ENCODE data around the gene ACSL3. TPM values are rescaled to one million over a fixed set of nuclear protein-coding genes. Genes with fewer than 3 reads are reported as not detected.
"Not testable (repeated sequence)": the region's sequence is repeated elsewhere in the genome, so short reads cannot be mapped to it uniquely, and the experiment has no call there.

Gene ACSL3
- total RNA-seq, 8 experiments from 2014 or later = 55.0 to 253 (median 94.8) TPM

GRCh38 chr2:222909286-222909685 is 48.5 kb downstream of the ACSL3 start:
- WGBS, 10 experiments = 92 to 100% (median 100%) methylated on average over 1 to 3 of the region's 3 CpGs; no CpG with 5 or more reads in 3 of the 10 experiments
- no peak for ATAC-seq (replicated peaks in 6 of 8)
- Histone ChIP-seq H3K27ac (no peak overlapping the region), H3K4me3 (no peak overlapping the region), H3K4me1 (replicated peaks in 1 of 2) (no peaks in the 10 kb centered on the region)
- in situ Hi-C loops (cut with MboI; ENCODE audit: low pct_unique_long_range_greater_than_20kb in 2 of 9, low sequenced_read_pairs in 9 of 9, unreplicated experiment in 9 of 9) = loop anchor here in 4 of 9 experiments (10.0 to 25.0 kb wide), 2 partner anchors 214 to 222 kb away; no protein-coding TSS in a partner anchor

- in situ Hi-C loops (cut with MboI; ENCODE audit: low pct_unique_long_range_greater_than_20kb in 2 of 9, low sequenced_read_pairs in 9 of 9, unreplicated experiment in 9 of 9) = loop anchor here in 3 of 9 experiments (25.0 kb wide), 1 partner anchor 225 kb away; no protein-coding TSS in a partner anchor
- 43 to 80% (median 50%) methylated on average over 1 to 2 of the region's 2 CpGs; no CpG with 5 or more reads in 4 of the 10 experiments for WGBS, 10 experiments
These were observed 51.3 kb downstream of the ACSL3 start for GRCh38 chr2:222912117-222912516.

GRCh38 chr2:222912776-222913175 is 51.9 kb downstream of the ACSL3 start:
- no peaks in the 10 kb centered on the region for H3K4me1 ChIP-seq (replicated peaks in 1 of 2)
- in situ Hi-C loops (cut with MboI; ENCODE audit: low pct_unique_long_range_greater_than_20kb in 2 of 9, low sequenced_read_pairs in 9 of 9, unreplicated experiment in 9 of 9) = loop anchor here in 3 of 9 experiments (25.0 kb wide), 1 partner anchor 225 kb away; no protein-coding TSS in a partner anchor
- WGBS, 10 experiments = 87 to 100% (median 96%) methylated on average over 2 to 3 of the region's 3 CpGs; no CpG with 5 or more reads in 3 of the 10 experiments
- ATAC-seq (replicated peaks in 6 of 8) = no peak
- no peak overlapping the region for H3K27ac ChIP-seq
- no peak overlapping the region for H3K4me3 ChIP-seq

More at GRCh38 chr2:222912117-222912516, 51.3 kb downstream of the ACSL3 start:
- H3K4me3 ChIP-seq = no peak overlapping the region
- H3K4me1 ChIP-seq (replicated peaks in 1 of 2) = no peaks in the 10 kb centered on the region
- H3K27ac ChIP-seq = no peak overlapping the region
- ATAC-seq (replicated peaks in 6 of 8) = peak in 5 of 8 experiments; percentile 21 to 59 (median 42)

- no peaks in the 10 kb centered on the region for H3K4me1 ChIP-seq (replicated peaks in 1 of 2)
- H3K27ac ChIP-seq = no peak overlapping the region
- no peak for ATAC-seq (replicated peaks in 6 of 8)
- no peak overlapping the region for H3K4me3 ChIP-seq
- 68 to 98% (median 90%) methylated on average over 5 to 7 of the region's 7 CpGs for WGBS, 10 experiments
- in situ Hi-C loops (cut with MboI; ENCODE audit: low pct_unique_long_range_greater_than_20kb in 2 of 9, low sequenced_read_pairs in 9 of 9, unreplicated experiment in 9 of 9) = loop anchor here in 3 of 9 experiments (25.0 kb wide), 1 partner anchor 228 kb away; no protein-coding TSS in a partner anchor
These were observed 54.5 kb downstream of the ACSL3 start for GRCh38 chr2:222915092-222915957.

GRCh38 chr2:222916229-222917197 is 55.7 kb downstream of the ACSL3 start:
- Histone ChIP-seq H3K4me1 (replicated peaks in 1 of 2) (no peaks in the 10 kb centered on the region), H3K4me3 (no peak overlapping the region), H3K27ac (no peak overlapping the region)
- ATAC-seq (replicated peaks in 6 of 8) = no peak
- WGBS, 10 experiments = 65 to 100% (median 93%) methylated on average over 5 to 11 of the region's 11 CpGs
- in situ Hi-C loops (cut with MboI; ENCODE audit: low pct_unique_long_range_greater_than_20kb in 2 of 9, low sequenced_read_pairs in 9 of 9, unreplicated experiment in 9 of 9) = loop anchor here in 3 of 9 experiments (25.0 kb wide), 1 partner anchor 229 kb away; no protein-coding TSS in a partner anchor

GRCh38 chr2:222917212-222917611 is 56.4 kb downstream of the ACSL3 start:
- in situ Hi-C loops (cut with MboI; ENCODE audit: low pct_unique_long_range_greater_than_20kb in 2 of 9, low sequenced_read_pairs in 9 of 9, unreplicated experiment in 9 of 9) = loop anchor here in 3 of 9 experiments (25.0 kb wide), 1 partner anchor 230 kb away; no protein-coding TSS in a partner anchor
- H3K4me3 ChIP-seq; H3K4me1 ChIP-seq (replicated peaks in 1 of 2); H3K27ac ChIP-seq; ATAC-seq (replicated peaks in 6 of 8): not testable (repeated sequence)
- WGBS, 10 experiments = 63 to 100% (median 84%) methylated on average over 1 to 9 of the region's 9 CpGs

- 0 to 94% (median 71%) methylated on average over 1 to 2 of the region's 2 CpGs; no CpG with 5 or more reads in 2 of the 10 experiments for WGBS, 10 experiments
- peak; percentile 30 to 93 (median 73) for ATAC-seq (replicated peaks in 6 of 8)
- in situ Hi-C loops (cut with MboI; ENCODE audit: low pct_unique_long_range_greater_than_20kb in 2 of 9, low sequenced_read_pairs in 9 of 9, unreplicated experiment in 9 of 9) = loop anchor here in 3 of 9 experiments (25.0 kb wide), 1 partner anchor 233 kb away; no protein-coding TSS in a partner anchor
- H3K4me3 ChIP-seq = no peak overlapping the region
- H3K27ac ChIP-seq = no peak overlapping the region
- no peaks in the 10 kb centered on the region for H3K4me1 ChIP-seq (replicated peaks in 1 of 2)
These were observed 59.1 kb downstream of the ACSL3 start for GRCh38 chr2:222919841-222920526.

GRCh38 chr2:222920657-222921186 is 59.9 kb downstream of the ACSL3 start:
- WGBS, 10 experiments = 75 to 100% (median 91%) methylated on average over 2 to 5 of the region's 5 CpGs
- H3K27ac ChIP-seq = no peak overlapping the region

GRCh38 chr2:222922019-222922800 is 61.4 kb downstream of the ACSL3 start:
- 87 to 100% (median 98%) methylated on average over 3 to 8 of the region's 8 CpGs for WGBS, 10 experiments
- no peak overlapping the region for H3K27ac ChIP-seq
- in situ Hi-C loops (cut with MboI; ENCODE audit: low pct_unique_long_range_greater_than_20kb in 2 of 9, low sequenced_read_pairs in 9 of 9, unreplicated experiment in 9 of 9) = loop anchor here in 3 of 9 experiments (25.0 kb wide), 1 partner anchor 235 kb away; no protein-coding TSS in a partner anchor
- no peak for ATAC-seq (replicated peaks in 6 of 8)
- no peak overlapping the region for H3K4me3 ChIP-seq
- H3K4me1 ChIP-seq (replicated peaks in 1 of 2) = no peaks in the 10 kb centered on the region

More at GRCh38 chr2:222920657-222921186, 59.9 kb downstream of the ACSL3 start:
- no peaks in the 10 kb centered on the region for H3K4me1 ChIP-seq (replicated peaks in 1 of 2)
- in situ Hi-C loops (cut with MboI; ENCODE audit: low pct_unique_long_range_greater_than_20kb in 2 of 9, low sequenced_read_pairs in 9 of 9, unreplicated experiment in 9 of 9) = loop anchor here in 3 of 9 experiments (25.0 kb wide), 1 partner anchor 233 kb away; no protein-coding TSS in a partner anchor
- ATAC-seq (replicated peaks in 6 of 8) = no peak
- no peak overlapping the region for H3K4me3 ChIP-seq

- no peak overlapping the region for H3K4me3 ChIP-seq
- in situ Hi-C loops (cut with MboI; ENCODE audit: low pct_unique_long_range_greater_than_20kb in 2 of 9, low sequenced_read_pairs in 9 of 9, unreplicated experiment in 9 of 9) = no loop called here
- no peaks in the 10 kb centered on the region for H3K4me1 ChIP-seq (replicated peaks in 1 of 2)
- 87 to 100% (median 96%) methylated on average over 3 to 9 of the region's 9 CpGs; no CpG with 5 or more reads in 2 of the 10 experiments for WGBS, 10 experiments
- no peak for ATAC-seq (replicated peaks in 6 of 8)
- no peak overlapping the region for H3K27ac ChIP-seq
These were observed 66.1 kb downstream of the ACSL3 start for GRCh38 chr2:222926915-222927314.

- in situ Hi-C loops (cut with MboI; ENCODE audit: low pct_unique_long_range_greater_than_20kb in 2 of 9, low sequenced_read_pairs in 9 of 9, unreplicated experiment in 9 of 9) = no loop called here
- no peak overlapping the region for H3K4me3 ChIP-seq
- no peaks in the 10 kb centered on the region for H3K4me1 ChIP-seq (replicated peaks in 1 of 2)
- H3K27ac ChIP-seq = no peak overlapping the region
- 80 to 100% (median 100%) methylated on average over 3 to 5 of the region's 5 CpGs; no CpG with 5 or more reads in 1 of the 10 experiments for WGBS, 10 experiments
- no peak for ATAC-seq (replicated peaks in 6 of 8)
These were observed 66.8 kb downstream of the ACSL3 start for GRCh38 chr2:222927600-222927999.
